T-cell (primary cell): ENCODE measurements around the gene HERPUD2. TPM values are rescaled to one million over a fixed set of nuclear protein-coding genes. Genes with fewer than 3 reads are reported as not detected.
"Not testable (repeated sequence)": the region's sequence is repeated elsewhere in the genome, so short reads cannot be mapped to it uniquely, and the experiment has no call there.

Source experiments
- ATAC-seq, 4 experiments: fragments of 200-7000 bp in 3 of 4; fragments of 150-1000 bp in 1 of 4; cut with Tn5 transposase; replicated peaks in 1 of 4; 1 replicate in 3 of 4; 2 replicates in 1 of 4; pipeline ENCODE4 v1.10.0; 2021; ENCODE audit warnings: moderate library complexity in 3 of 4, mild to moderate bottlenecking in 2 of 4, moderate number of reproducible peaks in 1 of 4
- CTCF ChIA-PET, 2 donors: fragments of 300-600 bp; sonication (Branson Sonifier 250); formaldehyde crosslinking; loops; one replicate each; lab custom pipeline; 2022; ENCODE audit warnings: antibody characterized with exemption in 2 of 2; lab: Charles Lee
- POLR2A ChIA-PET, 2 donors: fragments of 300-600 bp; sonication (Branson Sonifier 250); formaldehyde crosslinking; loops; one replicate each; lab custom pipeline; 2022; ENCODE audit warnings: antibody characterized with exemption in 2 of 2; lab: Charles Lee
- DNase-seq, 35 experiments: peaks; one replicate each; pipeline versions ENCODE4 v3.0.0 to v3.0.0-alpha.2; 2013 to 2023
- H3K27ac ChIP-seq: one replicate; pipeline ENCODE4 v1.5.1; 2013; ENCODE audit warnings: low read length
- H3K27me3 ChIP-seq, 2 experiments: replicated peaks in 1 of 2; 1 replicate in 1 of 2; 2 replicates in 1 of 2; pipeline versions ENCODE4 v1.6.1 to v1.7.0; 2013; ENCODE audit warnings: low read length in 1 of 2, mixed read lengths in 1 of 2; ENCODE audit not compliant: control insufficient read depth in 2 of 2, insufficient read depth in 2 of 2; ENCODE audit errors: extremely low read depth in 1 of 2
- H3K36me3 ChIP-seq, 2 donors: 1 replicate in 1 of 2; 2 replicates in 1 of 2; pipeline versions ENCODE4 v1.6.1 to v1.7.0; 2013; ENCODE audit warnings: low read length in 1 of 2; ENCODE audit not compliant: control insufficient read depth in 2 of 2, insufficient read depth in 1 of 2; ENCODE audit errors: extremely low read depth in 1 of 2
- H3K4me1 ChIP-seq, 2 experiments: 1 replicate in 1 of 2; 2 replicates in 1 of 2; pipeline versions ENCODE4 v1.6.1 to v1.7.0; 2013; ENCODE audit warnings: low read length in 2 of 2, mixed read lengths in 1 of 2; ENCODE audit not compliant: insufficient read depth in 2 of 2, control insufficient read depth in 1 of 2; ENCODE audit errors: extremely low read depth in 1 of 2
- H3K4me3 ChIP-seq, 2 donors: 1 replicate in 1 of 2; 2 replicates in 1 of 2; pipeline versions ENCODE4 v1.5.1 to v1.7.0; 2013; ENCODE audit warnings: mild to moderate bottlenecking in 2 of 2, low read length in 1 of 2, moderate library complexity in 1 of 2; ENCODE audit not compliant: control insufficient read depth in 1 of 2; ENCODE audit errors: extremely low read depth in 1 of 2
- H3K9me3 ChIP-seq: 2 replicates; pipeline ENCODE4 v1.7.0; 2013
- H3K27ac Mint-ChIP-seq, 2 donors: one replicate each; pipeline ENCODE4 v1.8.0; 2020 to 2021; ENCODE audit warnings: mild to moderate bottlenecking in 2 of 2, mixed read lengths in 2 of 2
- H3K27me3 Mint-ChIP-seq, 2 donors: one replicate each; pipeline ENCODE4 v1.8.0; 2021 to 2022; ENCODE audit warnings: mixed read lengths in 2 of 2
- H3K36me3 Mint-ChIP-seq: one replicate; pipeline ENCODE4 v1.8.0; 2021; ENCODE audit warnings: mixed read lengths
- H3K4me1 Mint-ChIP-seq, 3 donors: one replicate each; pipeline ENCODE4 v1.8.0; 2020 to 2022; ENCODE audit warnings: mixed read lengths in 3 of 3, mild to moderate bottlenecking in 1 of 3
- H3K4me3 Mint-ChIP-seq, 3 donors: one replicate each; pipeline ENCODE4 v1.8.0; 2020 to 2022; ENCODE audit warnings: mild to moderate bottlenecking in 3 of 3, mixed read lengths in 3 of 3, moderate library complexity in 3 of 3
- H3K9me3 Mint-ChIP-seq, 3 donors: one replicate each; pipeline ENCODE4 v1.8.0; 2020 to 2022; ENCODE audit warnings: mixed read lengths in 3 of 3
- WGBS: methylation state at CpG from one replicate; pipeline ENCODE4 v1.1.5; 2013; ENCODE audit warnings: missing lambda C conversion rate; ENCODE audit not compliant: insufficient coverage; 5-methylcytosine and 5-hydroxymethylcytosine counted together
- total RNA-seq, 35 experiments: library from RNA in 6 of 35; stranded (reverse) in 6 of 35; fragments of 120-200 nt in 1 of 35; gene quantifications; one replicate each; pipeline versions ENCODE4 v1.2.1 to v1.2.4 and lab custom pipeline; 2013 to 2026

The HERPUD2 gene
- total RNA-seq, 5 donors from 2014 or later (not counting 1 experiment from before 2014, with no cell fraction given), result 58.4 to 122 (median 67.5) TPM

DNA sequence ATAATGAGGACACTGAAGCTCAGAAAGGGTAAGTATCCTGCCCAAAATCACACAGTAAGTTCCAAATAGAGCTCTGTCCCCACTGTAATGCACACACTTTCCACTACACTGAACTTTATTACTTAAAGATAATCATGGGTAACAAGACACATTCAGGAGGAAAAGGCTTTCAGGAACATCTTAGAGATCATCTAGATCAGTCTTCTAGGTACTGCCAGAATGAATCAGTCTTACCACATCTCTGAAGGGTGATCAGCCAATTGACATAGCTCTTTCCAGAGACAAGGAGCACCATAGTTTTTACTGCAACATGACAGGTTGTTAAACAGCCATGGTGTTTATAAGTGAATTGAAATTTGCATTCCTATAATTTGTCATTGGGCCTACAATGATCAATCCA is 5.4 kb upstream of the HERPUD2 start:
- Mint-ChIP-seq H3K4me3 (no peak overlapping the region), H3K36me3 (peaks cover 3% of the 10 kb centered on the region), H3K27me3 (no peaks in the 10 kb centered on the region), H3K9me3 (peaks cover 0 to 7% (median 0%) of the 10 kb centered on the region in 3 donors), H3K4me1 (peaks cover 18 to 20% (median 19%) of the 10 kb centered on the region in 3 donors), H3K27ac (no peak overlapping the region)
- H3K36me3 ChIP-seq, result no peaks in the 10 kb centered on the region
- no peaks in the 10 kb centered on the region for H3K27me3 ChIP-seq
- DNase-seq (no peak), ATAC-seq (no peak)
- ChIA-PET CTCF (interaction anchor here (0.5 to 1.1 kb wide), 6 partner anchors 9 to 677 kb away, joined by 3 to 7 read pairs (median 4); no protein-coding TSS in a partner anchor), POLR2A (interaction anchor here (0.6 to 0.9 kb wide), 4 partner anchors 11 to 153 kb away, joined by 3 to 8 read pairs (median 3); no protein-coding TSS in a partner anchor)
- H3K27ac ChIP-seq, result no peak overlapping the region
- H3K4me1 ChIP-seq, result peaks cover 4 to 14% of the 10 kb centered on the region in 2 experiments
- no peak overlapping the region for H3K4me3 ChIP-seq
- no peaks in the 10 kb centered on the region for H3K9me3 ChIP-seq

DNA sequence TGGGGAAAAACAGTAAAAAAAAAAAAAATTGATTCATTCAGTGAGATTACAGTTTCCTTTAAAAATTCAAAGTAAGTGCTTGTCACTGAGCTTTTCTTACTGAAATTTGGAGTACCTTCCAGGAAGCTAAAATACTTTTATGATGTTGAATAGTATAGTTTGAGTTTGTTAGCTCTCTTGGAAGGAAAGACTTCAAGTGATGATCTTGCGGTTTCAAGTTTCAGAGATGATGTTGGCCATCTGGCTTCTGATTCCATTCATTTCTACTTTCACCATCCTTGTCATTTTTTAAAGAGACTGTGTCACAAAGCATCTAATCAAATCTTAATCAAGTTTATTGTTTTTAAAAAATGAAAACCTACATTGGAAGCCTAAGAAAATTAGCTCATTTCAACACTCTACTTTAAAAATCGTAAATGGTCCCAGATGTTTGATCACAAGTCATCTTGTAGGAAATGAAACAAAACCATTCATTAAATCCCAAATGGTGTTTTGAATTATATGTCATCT is 4.9 kb upstream of the HERPUD2 start:
- WGBS, result no CpG with 5 or more reads among the region's 2 CpGs
- CTCF ChIA-PET, result interaction anchor here (0.5 to 1.1 kb wide), 6 partner anchors 9 to 677 kb away, joined by 3 to 5 read pairs (median 3); no protein-coding TSS in a partner anchor
- H3K9me3 Mint-ChIP-seq, result peaks cover 0 to 7% (median 0%) of the 10 kb centered on the region in 3 donors

DNA sequence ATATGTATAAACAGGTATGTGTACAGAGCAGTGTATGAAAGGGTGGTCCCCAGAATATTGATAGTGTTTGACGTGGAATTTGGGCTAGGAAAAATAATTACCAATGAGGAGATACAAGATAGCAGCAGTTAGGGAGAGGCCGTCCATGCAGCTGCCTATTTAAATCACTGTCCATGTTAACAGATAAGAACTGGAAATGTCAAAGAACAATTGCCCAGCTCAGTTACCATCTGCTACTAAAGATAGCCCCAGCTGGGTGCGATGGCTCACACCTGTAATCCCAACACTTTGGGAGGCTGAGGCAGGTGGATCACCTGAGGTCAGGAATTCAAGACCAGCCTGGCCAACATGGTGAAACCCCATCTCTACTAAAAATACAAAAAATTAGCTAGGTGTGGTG is 3.4 kb upstream of the HERPUD2 start:
- H3K9me3 ChIP-seq, DNase-seq, H3K27ac Mint-ChIP-seq, H3K9me3 Mint-ChIP-seq, H3K4me3 ChIP-seq, H3K27me3 ChIP-seq, H3K36me3 ChIP-seq, H3K4me3 Mint-ChIP-seq, ATAC-seq, H3K27me3 Mint-ChIP-seq, H3K27ac ChIP-seq, POLR2A ChIA-PET, H3K36me3 Mint-ChIP-seq: not testable (repeated sequence)
- CTCF ChIA-PET, result interaction anchor here (1.4 to 2.7 kb wide), 3 partner anchors 9 to 11 kb away, joined by 4 to 8 read pairs (median 4); no protein-coding TSS in a partner anchor
- peaks cover 23 to 29% (median 27%) of the 10 kb centered on the region in 3 donors for H3K4me1 Mint-ChIP-seq
- WGBS, result 100% methylated on average over 1 of the region's 3 CpGs
- H3K4me1 ChIP-seq, result peaks cover 4 to 22% of the 10 kb centered on the region in 2 experiments

More for the DNA sequence above, 4.9 kb upstream of the HERPUD2 start:
- no peak overlapping the region for H3K27ac ChIP-seq
- no peaks in the 10 kb centered on the region for H3K27me3 ChIP-seq
- no peak overlapping the region for H3K4me3 ChIP-seq
- H3K36me3 ChIP-seq, result no peaks in the 10 kb centered on the region
- Mint-ChIP-seq H3K27me3 (no peaks in the 10 kb centered on the region), H3K27ac (no peak overlapping the region), H3K36me3 (peaks cover 3% of the 10 kb centered on the region), H3K4me1 (peaks cover 18 to 22% (median 21%) of the 10 kb centered on the region in 3 donors), H3K4me3 (no peak overlapping the region)
- no peak for DNase-seq
- peaks cover 4 to 17% of the 10 kb centered on the region in 2 experiments for H3K4me1 ChIP-seq
- ATAC-seq, result no peak
- no peaks in the 10 kb centered on the region for H3K9me3 ChIP-seq
- POLR2A ChIA-PET, result interaction anchor here (0.6 to 0.9 kb wide), 4 partner anchors 11 to 153 kb away, joined by 3 to 8 read pairs (median 3); no protein-coding TSS in a partner anchor

DNA sequence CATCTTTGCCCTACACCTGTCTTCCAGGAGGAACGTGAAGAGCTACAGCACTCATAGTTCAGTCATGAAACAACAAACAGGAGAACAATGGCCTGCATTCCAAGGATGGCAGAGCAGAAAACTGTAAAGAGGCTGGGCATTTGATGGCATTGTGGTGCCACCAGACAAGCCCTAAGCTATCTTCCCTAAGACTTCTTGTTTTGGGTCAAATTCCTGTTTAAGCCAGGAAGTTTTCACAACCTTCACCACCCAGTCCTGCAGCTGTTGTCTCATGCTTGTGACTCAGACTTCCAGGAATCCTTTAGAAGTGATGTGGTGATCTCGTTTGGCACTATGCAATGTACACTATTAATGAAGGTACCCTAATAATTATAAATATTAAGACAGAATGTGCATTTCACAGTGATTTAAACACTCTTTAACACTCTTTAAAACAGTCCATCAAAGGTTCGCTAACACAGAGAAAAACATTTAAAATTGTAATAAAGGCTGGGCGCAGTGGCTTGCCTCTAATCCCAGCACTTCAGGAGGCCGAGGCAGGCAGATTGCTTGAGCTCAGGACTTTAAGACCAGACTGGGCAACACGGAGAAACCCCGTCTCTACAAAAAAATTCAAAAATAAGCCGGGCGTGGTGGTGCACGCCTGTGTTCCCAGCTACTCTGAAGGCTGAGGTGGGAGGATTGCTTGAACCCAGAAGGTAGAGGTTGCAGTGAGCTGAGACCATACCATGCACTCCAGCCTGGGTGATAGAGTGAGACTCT is 2.7 kb upstream of the HERPUD2 start:
- ATAC-seq, result no peak
- 100% methylated on average over 2 of the region's 10 CpGs for WGBS
- H3K27ac Mint-ChIP-seq, result no peak overlapping the region
- H3K4me1 Mint-ChIP-seq, result peaks cover 29 to 37% (median 34%) of the 10 kb centered on the region in 3 donors
- H3K27ac ChIP-seq, result no peak overlapping the region
- no peak for DNase-seq
- CTCF ChIA-PET, result interaction anchor here (1.4 to 2.7 kb wide), 4 partner anchors 10 to 12 kb away, joined by 4 to 8 read pairs (median 4); no protein-coding TSS in a partner anchor
- H3K36me3 Mint-ChIP-seq, result peaks cover 12% of the 10 kb centered on the region
- H3K27me3 Mint-ChIP-seq, result no peaks in the 10 kb centered on the region
- H3K9me3 ChIP-seq, result no peaks in the 10 kb centered on the region
- H3K27me3 ChIP-seq, result no peaks in the 10 kb centered on the region
- peak overlapping the region in 1 of 3 donors; percentile 40 for H3K4me3 Mint-ChIP-seq
- no peaks in the 10 kb centered on the region for H3K36me3 ChIP-seq
- H3K9me3 Mint-ChIP-seq, result peaks cover 0 to 7% (median 0%) of the 10 kb centered on the region in 3 donors
- H3K4me3 ChIP-seq, result no peak overlapping the region
- H3K4me1 ChIP-seq, result peaks cover 10 to 22% of the 10 kb centered on the region in 2 experiments
- POLR2A ChIA-PET, result interaction anchor here (0.6 to 1.3 kb wide), 6 partner anchors 9 to 102 kb away, joined by 3 to 6 read pairs (median 3); no protein-coding TSS in a partner anchor

DNA sequence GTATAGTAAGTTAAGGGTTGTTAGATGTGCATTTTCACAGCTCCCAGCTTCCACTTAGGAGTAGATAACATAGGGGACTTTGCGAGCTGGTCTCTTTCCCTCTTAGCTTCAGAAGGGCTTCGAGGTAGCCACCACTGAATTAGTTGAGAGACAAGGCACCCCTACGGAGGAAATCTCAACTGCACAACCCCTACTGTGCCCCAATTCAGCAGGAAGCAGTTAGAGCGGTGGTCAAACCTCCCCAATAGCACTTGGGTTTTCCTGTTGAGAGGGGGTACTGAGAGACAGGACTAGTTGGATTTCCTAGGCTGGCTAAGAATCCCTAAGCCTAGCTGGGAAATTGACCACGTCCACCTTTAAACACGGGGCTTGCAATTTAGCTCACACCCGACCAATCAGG is 1.1 kb upstream of the HERPUD2 start:
- Histone ChIP-seq H3K27ac (peak overlapping the region; percentile 94), H3K4me3 (peak overlapping the region; percentile 92 to 96), H3K4me1 (peaks cover 22 to 25% of the 10 kb centered on the region in 2 experiments), H3K9me3 (no peaks in the 10 kb centered on the region), H3K36me3 (no peaks in the 10 kb centered on the region), H3K27me3 (no peaks in the 10 kb centered on the region)
- Mint-ChIP-seq H3K9me3 (peaks cover 0 to 7% (median 0%) of the 10 kb centered on the region in 3 donors), H3K4me3 (peak overlapping the region; percentile 97 to 99 (median 97)), H3K4me1 (peaks cover 40 to 53% (median 48%) of the 10 kb centered on the region in 3 donors), H3K27me3 (no peaks in the 10 kb centered on the region), H3K27ac (peak overlapping the region; percentile 98 to 99), H3K36me3 (peaks cover 12% of the 10 kb centered on the region)
- peak in 1 of 35 experiments; percentile 6 for DNase-seq
- ATAC-seq, result no peak
- ChIA-PET POLR2A (interaction anchor here in 1 of 2 donors (0.7 to 3.7 kb wide), 4 partner anchors 12 to 149 kb away, joined by 3 to 22 read pairs (median 4); partner anchors contain the start of gene SEPTIN7), CTCF (interaction anchor here (0.6 to 2.7 kb wide), 11 partner anchors 9 to 211 kb away, joined by 3 to 20 read pairs (median 3); partner anchors contain the start of gene SEPTIN7 (in 1 of the 2))
- 100% methylated on average over 1 of the region's 7 CpGs for WGBS

DNA sequence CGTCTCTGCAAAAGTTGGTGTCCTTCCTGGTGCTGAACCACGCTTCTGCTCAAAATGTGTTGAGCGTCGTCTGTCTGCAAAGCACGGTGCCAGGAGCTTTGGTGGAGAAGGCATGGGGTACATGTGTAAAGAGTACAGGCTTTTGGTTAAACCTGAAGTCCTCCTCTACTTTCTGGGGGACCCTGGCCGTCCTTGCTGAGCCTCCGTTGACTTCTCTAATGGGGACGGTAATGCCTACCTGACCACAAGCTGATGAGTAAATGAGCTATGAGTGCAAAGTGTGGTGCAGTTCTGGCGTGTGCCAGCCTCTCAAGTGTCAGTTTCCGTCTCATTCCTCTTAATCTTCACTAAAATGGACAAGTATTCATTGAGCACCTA is 527 bp upstream of the HERPUD2 start:
- H3K27ac ChIP-seq, result peak overlapping the region; percentile 94
- Mint-ChIP-seq H3K36me3 (peaks cover 16% of the 10 kb centered on the region), H3K27me3 (no peaks in the 10 kb centered on the region), H3K4me3 (peak overlapping the region; percentile 97 to 99 (median 97)), H3K27ac (peak overlapping the region; percentile 98 to 99), H3K4me1 (peaks cover 45 to 58% (median 54%) of the 10 kb centered on the region in 3 donors), H3K9me3 (peaks cover 0 to 7% (median 0%) of the 10 kb centered on the region in 3 donors)
- ChIA-PET POLR2A (interaction anchor here (0.7 to 3.7 kb wide), 4 partner anchors 12 to 150 kb away, joined by 3 to 22 read pairs (median 4); partner anchors contain the start of gene SEPTIN7 (in 1 of the 2)), CTCF (interaction anchor here (0.8 to 2.6 kb wide), 7 partner anchors 16 to 212 kb away, joined by 3 to 20 read pairs (median 3); partner anchors contain the start of gene SEPTIN7 (in 1 of the 2))
- DNase-seq, result peak in 9 of 35 experiments; percentile 2 to 42 (median 15)
- no peaks in the 10 kb centered on the region for H3K27me3 ChIP-seq
- peaks cover 24 to 29% of the 10 kb centered on the region in 2 experiments for H3K4me1 ChIP-seq
- 0% methylated on average over 1 of the region's 10 CpGs for WGBS
- H3K9me3 ChIP-seq, result no peaks in the 10 kb centered on the region
- H3K36me3 ChIP-seq, result no peaks in the 10 kb centered on the region
- peak; percentile 3 to 11 (median 8) for ATAC-seq
- peak overlapping the region; percentile 92 to 96 for H3K4me3 ChIP-seq
